ENCODE results near the gene GSN.
"Not testable (repeated sequence)": the region's sequence is repeated elsewhere in the genome, so short reads cannot be mapped to it uniquely, and the experiment has no call there.

Gene GSN

GRCh38 chr9:121285835-121286687, 18.1 kb downstream of the GSN start:
- no peaks in the 10 kb centered on the region for H3K9me3 ChIP-seq (replicated peaks; ENCODE audit: low read length)
- H3K4me3 ChIP-seq (ENCODE audit: low read length), result peak overlapping the region; percentile 40
- peak overlapping the region; percentile 87 for H3K4me2 ChIP-seq (ENCODE audit: low read length)
- H3K27me3 ChIP-seq (ENCODE audit: control insufficient read depth, insufficient read depth, low read length), result no peaks in the 10 kb centered on the region
- peak overlapping the region; percentile 88 for H3K9ac ChIP-seq (ENCODE audit: low read depth, low read length)
- H3K36me3 ChIP-seq (ENCODE audit: insufficient read depth, low read length), result peaks cover 42% of the 10 kb centered on the region
- H3K4me1 ChIP-seq (ENCODE audit: control insufficient read depth, insufficient read depth, low read length), result peaks cover 86% of the 10 kb centered on the region

DNA sequence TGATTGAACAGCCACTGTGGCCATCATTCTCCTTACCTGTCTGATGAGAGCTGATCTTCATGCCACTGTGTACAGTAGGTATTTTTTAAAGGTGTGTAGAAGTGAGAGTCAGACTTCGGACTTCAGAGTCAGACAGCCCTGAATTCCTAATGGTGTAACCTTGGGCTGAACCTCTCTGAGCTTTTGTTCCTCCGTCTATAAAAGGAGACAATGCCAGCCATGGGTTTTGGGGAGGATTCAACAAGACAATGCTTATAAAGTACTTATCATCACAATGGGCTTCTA, 18.7 kb downstream of the GSN start:
- peaks cover 81% of the 10 kb centered on the region for H3K4me1 ChIP-seq (ENCODE audit: control insufficient read depth, insufficient read depth, low read length)

DNA sequence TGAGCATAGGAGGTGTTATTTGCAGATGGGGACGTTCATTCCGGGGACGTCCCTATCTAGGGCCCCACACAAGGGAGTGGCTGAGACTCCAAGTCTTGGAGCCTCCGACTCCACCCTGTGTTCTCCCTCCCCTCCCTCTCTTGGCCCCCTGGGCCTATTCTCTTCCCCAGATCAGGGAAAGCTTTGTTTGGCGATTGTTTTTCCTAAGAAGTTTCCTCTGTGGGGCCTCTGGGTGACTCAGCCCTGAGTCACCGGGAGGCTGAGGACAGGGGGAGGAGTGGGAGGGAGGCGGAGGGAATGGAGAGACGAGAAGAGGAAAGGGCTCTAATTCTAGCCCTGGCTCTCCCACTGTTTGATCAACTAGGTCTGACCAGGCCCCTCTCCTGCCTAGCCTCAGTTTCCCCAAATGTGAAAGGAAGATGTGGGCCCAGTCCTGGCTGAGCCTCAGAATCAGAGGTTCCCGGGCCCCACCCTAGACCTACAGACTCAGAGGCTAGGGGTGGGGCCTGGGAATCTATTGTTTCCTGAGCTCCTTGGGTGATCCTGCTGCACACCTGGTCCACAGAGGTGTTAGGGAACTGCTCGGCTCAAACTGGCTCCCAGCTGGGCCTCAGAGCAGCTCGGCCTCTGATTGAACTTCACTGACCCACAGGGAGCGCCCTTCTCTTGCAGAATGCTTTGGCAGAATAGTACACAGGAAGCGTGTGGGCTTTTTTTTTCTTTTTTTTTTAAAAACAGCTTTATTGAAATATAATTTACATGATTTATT, 19.2 kb downstream of the GSN start:
- Histone ChIP-seq H3K4me1 (ENCODE audit: control insufficient read depth, insufficient read depth, low read length) (peaks cover 76% of the 10 kb centered on the region), H3K36me3 (ENCODE audit: insufficient read depth, low read length) (peaks cover 31% of the 10 kb centered on the region), H3K9ac (ENCODE audit: low read depth, low read length) (peak overlapping the region; percentile 88), H3K27me3 (ENCODE audit: control insufficient read depth, insufficient read depth, low read length) (no peaks in the 10 kb centered on the region), H3K4me3 (ENCODE audit: low read length) (peak overlapping the region; percentile 61), H3K4me2 (ENCODE audit: low read length) (peak overlapping the region; percentile 87), H3K9me3 (replicated peaks; ENCODE audit: low read length) (no peaks in the 10 kb centered on the region)

More for the DNA sequence above, 18.7 kb downstream of the GSN start:
- H3K36me3 ChIP-seq (ENCODE audit: insufficient read depth, low read length), result peaks cover 36% of the 10 kb centered on the region
- peak overlapping the region; percentile 87 for H3K4me2 ChIP-seq (ENCODE audit: low read length)
- H3K27me3 ChIP-seq (ENCODE audit: control insufficient read depth, insufficient read depth, low read length), result no peaks in the 10 kb centered on the region
- H3K4me3 ChIP-seq (ENCODE audit: low read length), result peak overlapping the region; percentile 40
- no peaks in the 10 kb centered on the region for H3K9me3 ChIP-seq (replicated peaks; ENCODE audit: low read length)
- peak overlapping the region; percentile 88 for H3K9ac ChIP-seq (ENCODE audit: low read depth, low read length)

DNA sequence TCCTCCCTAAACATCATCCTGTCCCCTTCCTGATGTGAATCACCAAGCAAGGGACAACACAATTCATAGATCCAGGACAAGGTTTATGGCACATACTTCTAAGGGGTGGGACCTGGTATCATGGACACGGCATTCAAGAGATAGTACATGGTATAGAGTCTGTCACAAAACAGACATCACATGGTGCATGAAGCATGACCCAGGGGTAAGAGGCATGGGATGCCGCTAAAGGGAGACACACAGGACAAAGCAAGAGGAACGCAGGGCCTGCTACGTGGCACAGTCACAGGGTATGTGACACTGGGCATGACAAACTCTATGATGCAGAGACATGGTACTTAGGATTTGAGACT, 20.7 kb downstream of the GSN start:
- peak overlapping the region; percentile 57 for H3K4me2 ChIP-seq (ENCODE audit: low read length)
- H3K4me3 ChIP-seq (ENCODE audit: low read length), result peak overlapping the region; percentile 2
- no peaks in the 10 kb centered on the region for H3K9me3 ChIP-seq (replicated peaks; ENCODE audit: low read length)
- H3K4me1 ChIP-seq (ENCODE audit: control insufficient read depth, insufficient read depth, low read length), result peaks cover 61% of the 10 kb centered on the region
- peaks cover 38% of the 10 kb centered on the region for H3K36me3 ChIP-seq (ENCODE audit: insufficient read depth, low read length)
- H3K27me3 ChIP-seq (ENCODE audit: control insufficient read depth, insufficient read depth, low read length), result no peaks in the 10 kb centered on the region
- peak overlapping the region; percentile 60 for H3K9ac ChIP-seq (ENCODE audit: low read depth, low read length)

DNA sequence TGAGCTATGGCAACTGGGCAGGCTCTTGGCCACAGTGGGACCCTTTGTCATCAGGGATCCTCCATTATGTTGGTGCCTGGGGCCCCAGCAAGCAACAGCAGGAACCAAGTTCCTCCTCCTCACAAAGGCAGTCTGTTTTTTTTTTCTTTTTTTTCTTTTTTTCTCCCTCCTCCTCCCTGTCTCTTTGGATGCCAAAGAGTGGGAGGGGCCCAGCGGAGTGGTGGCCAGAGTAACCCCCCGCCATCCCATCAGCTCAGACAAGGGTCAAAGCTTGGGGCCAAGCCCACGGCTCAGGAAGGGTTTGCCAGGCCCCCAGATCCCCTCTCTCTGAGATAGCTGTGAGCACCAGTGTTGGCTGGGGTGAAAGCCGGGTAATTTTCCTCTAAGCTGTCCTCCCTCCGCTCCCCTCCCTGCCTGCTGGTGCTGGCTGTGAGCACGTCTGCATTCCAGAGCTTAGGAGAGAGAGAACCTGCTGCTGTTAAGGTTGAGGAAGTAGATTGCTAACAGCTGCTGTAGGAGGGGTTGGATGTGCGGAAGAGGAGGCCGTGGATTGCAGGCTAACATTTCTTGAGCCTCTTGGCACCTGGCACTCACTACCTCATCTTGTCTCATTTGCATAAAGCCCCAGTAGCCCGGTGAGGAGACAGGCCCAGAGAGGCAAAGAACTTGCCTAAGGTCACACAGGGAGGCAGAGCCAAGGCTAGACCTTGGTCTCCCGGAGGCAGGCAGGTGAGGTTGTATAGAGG, 21.2 kb downstream of the GSN start:
- Histone ChIP-seq H3K9ac (ENCODE audit: low read depth, low read length) (peak overlapping the region; percentile 60), H3K9me3 (replicated peaks; ENCODE audit: low read length) (no peaks in the 10 kb centered on the region), H3K27me3 (ENCODE audit: control insufficient read depth, insufficient read depth, low read length) (no peaks in the 10 kb centered on the region), H3K36me3 (ENCODE audit: insufficient read depth, low read length) (peaks cover 33% of the 10 kb centered on the region), H3K4me1 (ENCODE audit: control insufficient read depth, insufficient read depth, low read length) (peaks cover 55% of the 10 kb centered on the region), H3K4me3 (ENCODE audit: low read length) (peak overlapping the region; percentile 2), H3K4me2 (ENCODE audit: low read length) (peak overlapping the region; percentile 57)

DNA sequence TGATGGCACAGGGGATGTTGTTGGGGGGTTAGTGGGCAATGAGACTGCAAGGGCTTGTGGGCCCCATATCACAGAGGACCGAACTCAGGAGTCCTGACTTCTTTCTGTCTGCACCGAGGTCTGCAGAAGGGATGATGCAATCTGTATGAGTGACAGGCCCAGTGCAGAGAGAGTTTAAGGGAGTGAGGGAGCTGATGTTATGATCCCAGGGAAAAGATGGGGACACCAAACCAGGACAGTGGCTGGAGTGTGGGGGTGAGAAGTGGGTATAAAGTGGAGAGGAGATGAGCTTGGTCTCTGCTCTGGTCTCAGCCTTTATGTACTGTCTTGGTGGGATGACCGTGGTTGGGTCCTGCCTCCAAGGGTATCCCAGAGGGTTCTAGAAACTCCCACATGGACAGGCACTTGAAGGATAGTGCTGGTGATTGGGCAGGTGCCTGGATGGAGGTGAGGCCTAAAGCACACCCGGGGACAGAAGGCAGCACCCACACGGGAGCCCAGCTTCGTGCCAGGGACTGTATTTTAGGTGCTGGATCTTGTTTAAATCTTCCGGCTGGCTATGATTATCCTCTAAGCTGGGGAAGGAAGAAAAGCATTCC, 21.9 kb downstream of the GSN start:
- H3K27me3 ChIP-seq (ENCODE audit: control insufficient read depth, insufficient read depth, low read length), result no peaks in the 10 kb centered on the region
- H3K4me2 ChIP-seq (ENCODE audit: low read length), result peak overlapping the region; percentile 57
- H3K9ac ChIP-seq (ENCODE audit: low read depth, low read length), result no peak overlapping the region
- no peak overlapping the region for H3K4me3 ChIP-seq (ENCODE audit: low read length)
- no peaks in the 10 kb centered on the region for H3K9me3 ChIP-seq (replicated peaks; ENCODE audit: low read length)
- peaks cover 53% of the 10 kb centered on the region for H3K4me1 ChIP-seq (ENCODE audit: control insufficient read depth, insufficient read depth, low read length)
- peaks cover 31% of the 10 kb centered on the region for H3K36me3 ChIP-seq (ENCODE audit: insufficient read depth, low read length)

- H3K4me1 ChIP-seq (ENCODE audit: control insufficient read depth, insufficient read depth, low read length), result peaks cover 45% of the 10 kb centered on the region
- H3K9ac ChIP-seq (ENCODE audit: low read depth, low read length), result not testable (repeated sequence)
Observed at GRCh38 chr9:121291536-121291935, 23.6 kb downstream of the GSN start.

DNA sequence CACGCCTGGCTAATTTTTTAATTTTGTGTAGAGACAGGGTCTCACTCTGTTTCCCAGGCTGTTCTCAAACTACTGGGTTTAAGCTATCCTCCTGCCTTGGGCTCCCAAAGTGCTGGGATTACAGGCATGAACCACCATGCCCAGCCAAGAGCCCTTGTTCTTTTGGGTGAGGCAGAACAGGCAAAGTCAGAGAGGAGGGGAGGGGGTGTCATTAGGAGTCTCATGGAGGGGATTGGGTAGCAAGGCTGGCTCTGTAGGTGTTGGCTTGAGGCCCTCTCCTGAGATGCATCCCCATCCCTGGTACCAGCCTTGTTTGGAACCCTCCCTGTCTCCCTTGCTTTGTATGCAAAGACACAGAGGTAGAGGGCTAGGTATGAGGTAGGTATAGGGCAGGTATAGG, 24.1 kb downstream of the GSN start:
- Histone ChIP-seq H3K36me3 (ENCODE audit: insufficient read depth, low read length) (peaks cover 41% of the 10 kb centered on the region), H3K4me2 (ENCODE audit: low read length) (no peak overlapping the region), H3K4me1 (ENCODE audit: control insufficient read depth, insufficient read depth, low read length) (peaks cover 43% of the 10 kb centered on the region), H3K4me3 (ENCODE audit: low read length) (no peak overlapping the region), H3K27me3 (ENCODE audit: control insufficient read depth, insufficient read depth, low read length) (no peaks in the 10 kb centered on the region), H3K9me3 (replicated peaks; ENCODE audit: low read length) (no peaks in the 10 kb centered on the region), H3K9ac (ENCODE audit: low read depth, low read length) (no peak overlapping the region)

More at GRCh38 chr9:121291536-121291935, 23.6 kb downstream of the GSN start:
- not testable (repeated sequence) for H3K4me2 ChIP-seq (ENCODE audit: low read length); H3K27me3 ChIP-seq (ENCODE audit: control insufficient read depth, insufficient read depth, low read length); H3K9me3 ChIP-seq (replicated peaks; ENCODE audit: low read length); H3K4me3 ChIP-seq (ENCODE audit: low read length)
- peaks cover 41% of the 10 kb centered on the region for H3K36me3 ChIP-seq (ENCODE audit: insufficient read depth, low read length)

DNA sequence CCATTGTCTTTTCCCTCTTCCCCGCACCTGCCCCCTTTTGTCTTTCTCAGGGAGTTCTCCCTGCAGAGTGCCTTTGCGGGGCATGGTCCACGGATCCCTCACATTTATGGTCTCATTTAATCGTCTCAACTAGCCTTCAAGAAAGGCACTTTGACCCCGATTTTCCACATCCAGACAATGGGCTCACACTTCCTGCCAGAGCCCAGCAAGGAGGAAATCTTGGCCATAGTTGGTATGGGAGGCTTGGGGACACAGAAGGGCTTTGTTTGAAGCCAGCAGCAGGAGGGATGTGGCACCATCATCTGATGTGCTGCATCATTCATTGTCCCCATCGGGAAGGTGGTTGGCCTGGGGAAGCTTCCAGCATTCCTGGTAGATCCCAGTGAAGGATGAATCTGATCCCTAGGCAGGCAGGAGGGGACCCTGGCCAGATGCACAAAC, 24.9 kb downstream of the GSN start:
- Histone ChIP-seq H3K36me3 (ENCODE audit: insufficient read depth, low read length) (peaks cover 39% of the 10 kb centered on the region), H3K4me2 (ENCODE audit: low read length) (no peak overlapping the region), H3K9me3 (replicated peaks; ENCODE audit: low read length) (no peaks in the 10 kb centered on the region), H3K4me3 (ENCODE audit: low read length) (no peak overlapping the region), H3K27me3 (ENCODE audit: control insufficient read depth, insufficient read depth, low read length) (no peaks in the 10 kb centered on the region), H3K9ac (ENCODE audit: low read depth, low read length) (no peak overlapping the region), H3K4me1 (ENCODE audit: control insufficient read depth, insufficient read depth, low read length) (peaks cover 36% of the 10 kb centered on the region)

DNA sequence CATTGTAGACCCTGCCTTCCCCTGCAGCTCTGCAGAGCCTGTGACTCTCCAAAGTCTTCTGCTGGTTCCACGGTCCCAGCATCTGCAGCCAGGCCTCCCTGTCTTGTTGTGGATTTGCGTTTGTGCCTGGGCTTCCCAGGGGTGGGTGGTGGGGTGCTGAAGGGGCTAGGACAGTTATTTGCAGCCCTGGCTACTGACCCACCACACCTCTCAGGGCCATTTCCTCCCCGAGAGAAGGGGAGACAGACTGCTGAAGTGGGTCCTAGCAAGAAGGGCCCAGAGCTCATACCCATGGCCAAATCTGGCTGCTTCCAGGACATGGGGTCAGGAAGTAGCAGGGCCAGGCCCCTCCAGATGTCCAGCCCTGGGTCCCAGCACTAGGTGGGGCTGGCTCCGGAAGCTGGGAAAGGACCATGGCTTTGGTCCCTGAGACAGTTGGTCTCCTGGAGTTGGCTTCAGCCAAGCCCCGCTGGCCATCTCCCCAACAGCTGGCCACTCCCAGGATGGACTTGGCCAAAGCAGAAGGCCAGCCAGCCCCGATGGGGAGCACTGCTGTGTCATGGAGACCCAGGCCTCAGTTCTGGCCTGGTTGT, 26.3 kb downstream of the GSN start:
- peaks cover 34% of the 10 kb centered on the region for H3K4me1 ChIP-seq (ENCODE audit: control insufficient read depth, insufficient read depth, low read length)
- H3K9me3 ChIP-seq (replicated peaks; ENCODE audit: low read length), result no peaks in the 10 kb centered on the region
- no peak overlapping the region for H3K4me2 ChIP-seq (ENCODE audit: low read length)
- no peaks in the 10 kb centered on the region for H3K27me3 ChIP-seq (ENCODE audit: control insufficient read depth, insufficient read depth, low read length)
- H3K4me3 ChIP-seq (ENCODE audit: low read length), result no peak overlapping the region
- no peak overlapping the region for H3K9ac ChIP-seq (ENCODE audit: low read depth, low read length)
- peaks cover 29% of the 10 kb centered on the region for H3K36me3 ChIP-seq (ENCODE audit: insufficient read depth, low read length)
